ENCODE data around the gene HSPB2. TPM values are rescaled to one million over a fixed set of nuclear protein-coding genes. Genes with fewer than 3 reads are reported as not detected.
"Not testable (repeated sequence)": the region's sequence is repeated elsewhere in the genome, so short reads cannot be mapped to it uniquely, and the experiment has no call there.

The HSPB2 gene, protein sequence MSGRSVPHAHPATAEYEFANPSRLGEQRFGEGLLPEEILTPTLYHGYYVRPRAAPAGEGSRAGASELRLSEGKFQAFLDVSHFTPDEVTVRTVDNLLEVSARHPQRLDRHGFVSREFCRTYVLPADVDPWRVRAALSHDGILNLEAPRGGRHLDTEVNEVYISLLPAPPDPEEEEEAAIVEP
- not detected in 2 replicates for total RNA-seq

GRCh38 chr11:111912535-111912934 is at the start of gene HSPB2:
Gene HSPB2, plus strand, starts transcription at chr11:111912734. Its CDS starts 96 bp downstream, at chr11:111912830.
- H3K9me3 Mint-ChIP-seq, result no peaks in the 10 kb centered on the region
- no peaks in the 10 kb centered on the region for H3K36me3 Mint-ChIP-seq (ENCODE audit: low read depth)
- H3K27me3 Mint-ChIP-seq (ENCODE audit: insufficient read depth), result peaks cover 47% of the 10 kb centered on the region
- DNase-seq (ENCODE audit: low spot score), result no peak
- H3K4me1 Mint-ChIP-seq (ENCODE audit: low read depth), result no peaks in the 10 kb centered on the region
- intact Hi-C loops (cut with micrococcal nuclease), result no loop called here
- no peak within 1 kb of the TSS for H3K4me3 Mint-ChIP-seq
- H3K27ac Mint-ChIP-seq, result no peak within 1 kb of the TSS

- peaks cover 32% of the 10 kb centered on the region for H3K36me3 Mint-ChIP-seq (ENCODE audit: low read depth)
These were observed 42.4 kb upstream of the HSPB2 start for GRCh38 chr11:111870113-111870512.

DNA sequence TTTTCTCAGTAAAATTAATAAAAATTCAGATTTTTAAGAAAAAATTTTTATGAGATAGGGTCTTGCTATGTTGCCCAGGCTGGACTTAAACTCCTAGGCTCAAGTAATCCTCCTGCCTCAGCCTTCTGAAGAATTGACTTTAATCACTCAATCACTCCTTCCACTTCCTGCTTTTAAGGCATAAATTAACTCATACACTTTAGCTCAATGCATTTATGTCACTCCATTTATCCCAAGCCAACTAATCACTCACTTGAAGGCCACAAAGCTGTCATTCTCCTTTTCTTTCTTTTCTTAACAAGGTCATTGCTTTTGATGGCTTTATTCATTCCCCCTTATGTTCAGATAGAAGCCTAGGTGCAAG is 42.0 kb upstream of the HSPB2 start:
- Mint-ChIP-seq H3K27me3 (ENCODE audit: insufficient read depth) (no peaks in the 10 kb centered on the region), H3K9me3 (no peaks in the 10 kb centered on the region), H3K36me3 (ENCODE audit: low read depth) (peaks cover 33% of the 10 kb centered on the region), H3K4me3 (peak overlapping the region; percentile 89), H3K27ac (peak overlapping the region; percentile 50), H3K4me1 (ENCODE audit: low read depth) (peaks cover 32% of the 10 kb centered on the region)
- intact Hi-C loops (cut with micrococcal nuclease), result loop anchor here (2.0 to 10.0 kb wide), 5 partner anchors 112 to 414 kb away; partner anchors contain the start of genes DLAT, SDHD, SIK2 and TIMM8B
- no peak for DNase-seq (ENCODE audit: low spot score)

More at GRCh38 chr11:111870113-111870512, 42.4 kb upstream of the HSPB2 start:
- H3K4me1 Mint-ChIP-seq (ENCODE audit: low read depth), result peaks cover 32% of the 10 kb centered on the region
- no peaks in the 10 kb centered on the region for H3K27me3 Mint-ChIP-seq (ENCODE audit: insufficient read depth)
- intact Hi-C loops (cut with micrococcal nuclease), result loop anchor here (2.0 to 10.0 kb wide), 5 partner anchors 113 to 415 kb away; partner anchors contain the start of genes DLAT, SDHD, SIK2 and TIMM8B
- no peaks in the 10 kb centered on the region for H3K9me3 Mint-ChIP-seq
- no peak overlapping the region for H3K4me3 Mint-ChIP-seq
- no peak for DNase-seq (ENCODE audit: low spot score)
- no peak overlapping the region for H3K27ac Mint-ChIP-seq

- Mint-ChIP-seq H3K27me3 (ENCODE audit: insufficient read depth) (no peaks in the 10 kb centered on the region), H3K27ac (peak within 1 kb of the TSS; percentile 90), H3K36me3 (ENCODE audit: low read depth) (peaks cover 33% of the 10 kb centered on the region), H3K4me1 (ENCODE audit: low read depth) (peaks cover 32% of the 10 kb centered on the region), H3K9me3 (no peaks in the 10 kb centered on the region), H3K4me3 (peak within 1 kb of the TSS; percentile 89)
- intact Hi-C loops (cut with micrococcal nuclease), result loop anchor here (1.0 to 10.0 kb wide), 10 partner anchors 8 to 414 kb away; partner anchors contain the start of genes CFAP68, DLAT, FDXACB1 and NKAPD1
- DNase-seq (ENCODE audit: low spot score), result peak; percentile 85
These were observed 41.4 kb upstream of the HSPB2 start, which contains the start of gene ALG9 for GRCh38 chr11:111870886-111871692. Gene ALG9, minus strand, starts transcription at chr11:111871581. Its CDS starts 99 bp downstream, at chr11:111871482.

- Mint-ChIP-seq H3K4me3 (peak overlapping the region; percentile 89), H3K4me1 (ENCODE audit: low read depth) (peaks cover 32% of the 10 kb centered on the region), H3K27me3 (ENCODE audit: insufficient read depth) (no peaks in the 10 kb centered on the region), H3K27ac (peak overlapping the region; percentile 90), H3K36me3 (ENCODE audit: low read depth) (peaks cover 27% of the 10 kb centered on the region), H3K9me3 (no peaks in the 10 kb centered on the region)
- intact Hi-C loops (cut with micrococcal nuclease), result loop anchor here (1.0 to 10.0 kb wide), 10 partner anchors 8 to 413 kb away; partner anchors contain the start of genes CFAP68, DLAT, FDXACB1 and NKAPD1
- DNase-seq (ENCODE audit: low spot score), result no peak
These were observed 40.8 kb upstream of the HSPB2 start for GRCh38 chr11:111871693-111872161.

GRCh38 chr11:111878385-111878848 is 34.1 kb upstream of the HSPB2 start:
- H3K9me3 Mint-ChIP-seq, result no peaks in the 10 kb centered on the region

DNA sequence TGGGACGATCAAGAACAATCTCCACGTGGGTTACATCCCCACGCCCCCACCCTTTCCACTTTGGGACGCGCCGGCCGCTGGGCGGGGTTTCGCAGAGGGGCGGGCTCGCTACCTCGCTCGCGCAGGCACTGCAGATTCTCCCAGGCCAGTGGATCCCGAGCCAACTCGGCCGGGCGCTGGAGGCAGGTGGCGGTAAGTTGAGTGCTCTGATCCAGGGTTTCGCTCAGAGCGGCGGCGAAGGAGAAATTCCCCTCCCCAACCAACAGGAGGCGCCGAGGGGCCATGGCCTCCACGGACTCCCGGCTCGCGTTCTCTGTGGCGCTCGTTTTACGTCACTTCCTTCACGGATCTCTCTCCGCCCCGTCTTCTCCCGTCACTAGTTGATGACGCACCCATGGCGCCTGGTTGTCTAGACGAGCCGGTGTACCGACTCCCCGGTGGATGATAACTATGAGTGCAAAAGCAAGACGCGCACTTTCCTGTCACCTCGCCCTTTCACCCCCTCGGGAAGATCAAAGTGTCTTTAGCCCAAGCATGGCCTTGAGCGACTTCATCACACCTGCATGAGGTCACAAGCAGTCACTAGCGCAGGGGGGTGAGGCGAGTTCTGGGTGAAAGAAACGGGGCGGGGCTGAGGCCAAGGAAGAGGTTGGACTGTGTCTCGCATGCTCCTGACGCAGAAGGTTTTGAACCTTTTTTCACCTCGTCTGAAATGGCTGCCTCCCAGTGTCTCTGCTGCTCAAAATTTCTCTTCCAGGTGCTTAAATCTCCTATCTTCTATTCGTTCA is 33.5 kb upstream of the HSPB2 start, which contains the start of the genes CFAP68 and FDXACB1:
Gene CFAP68 (plus strand): TSS at position 693 of the 788 bp plus-strand sequence. CDS start 20 bp downstream, at position 713.
Gene FDXACB1 (minus strand): TSS at position 317 of the 788 bp plus-strand sequence. CDS start 33 bp downstream, at position 284.
- peak; percentile 92 for DNase-seq (ENCODE audit: low spot score)
- Mint-ChIP-seq H3K36me3 (ENCODE audit: low read depth) (peaks cover 14% of the 10 kb centered on the region), H3K4me1 (ENCODE audit: low read depth) (peaks cover 26% of the 10 kb centered on the region), H3K4me3 (peak within 1 kb of the TSS; percentile 94), H3K27me3 (ENCODE audit: insufficient read depth) (peaks cover 2% of the 10 kb centered on the region), H3K9me3 (no peaks in the 10 kb centered on the region), H3K27ac (peak within 1 kb of the TSS; percentile 100)
- intact Hi-C loops (cut with micrococcal nuclease), result loop anchor here (1.0 to 10.0 kb wide), 13 partner anchors 8 to 1893 kb away; partner anchors contain the start of genes ALG9, BCO2, DLAT and NKAPD1

More at GRCh38 chr11:111878385-111878848, 34.1 kb upstream of the HSPB2 start:
- Mint-ChIP-seq H3K4me1 (ENCODE audit: low read depth) (peaks cover 26% of the 10 kb centered on the region), H3K27me3 (ENCODE audit: insufficient read depth) (peaks cover 2% of the 10 kb centered on the region), H3K27ac (peak overlapping the region; percentile 100), H3K36me3 (ENCODE audit: low read depth) (peaks cover 14% of the 10 kb centered on the region), H3K4me3 (peak overlapping the region; percentile 94)
- DNase-seq (ENCODE audit: low spot score), result no peak
- intact Hi-C loops (cut with micrococcal nuclease), result loop anchor here (2.0 to 10.0 kb wide), 5 partner anchors 276 to 1894 kb away; partner anchors contain the start of genes BCO2, POU2AF1, SIK2 and ZW10

GRCh38 chr11:111879637-111879960 is 32.9 kb upstream of the HSPB2 start:
- H3K4me1 Mint-ChIP-seq (ENCODE audit: low read depth), result peaks cover 26% of the 10 kb centered on the region
- no peaks in the 10 kb centered on the region for H3K9me3 Mint-ChIP-seq
- intact Hi-C loops (cut with micrococcal nuclease), result loop anchor here (1.0 to 10.0 kb wide), 13 partner anchors 8 to 1893 kb away; partner anchors contain the start of genes ALG9, BCO2, DLAT and NKAPD1
- H3K27ac Mint-ChIP-seq, result peak overlapping the region; percentile 100
- no peak for DNase-seq (ENCODE audit: low spot score)
- peak overlapping the region; percentile 94 for H3K4me3 Mint-ChIP-seq
- peaks cover 2% of the 10 kb centered on the region for H3K27me3 Mint-ChIP-seq (ENCODE audit: insufficient read depth)
- H3K36me3 Mint-ChIP-seq (ENCODE audit: low read depth), result peaks cover 12% of the 10 kb centered on the region

GRCh38 chr11:111882202-111882601 is 30.3 kb upstream of the HSPB2 start:
- H3K36me3 Mint-ChIP-seq (ENCODE audit: low read depth), result peaks cover 7% of the 10 kb centered on the region
- intact Hi-C loops (cut with micrococcal nuclease), result no loop called here
- H3K4me3 Mint-ChIP-seq, result no peak overlapping the region
- no peak for DNase-seq (ENCODE audit: low spot score)
- H3K4me1 Mint-ChIP-seq (ENCODE audit: low read depth), result peaks cover 26% of the 10 kb centered on the region
- no peaks in the 10 kb centered on the region for H3K9me3 Mint-ChIP-seq
- H3K27ac Mint-ChIP-seq, result no peak overlapping the region
- peaks cover 2% of the 10 kb centered on the region for H3K27me3 Mint-ChIP-seq (ENCODE audit: insufficient read depth)

GRCh38 chr11:111885053-111885452 is 27.5 kb upstream of the HSPB2 start:
- DNase-seq (ENCODE audit: low spot score); H3K27me3 Mint-ChIP-seq (ENCODE audit: insufficient read depth); intact Hi-C loops (cut with micrococcal nuclease); H3K4me1 Mint-ChIP-seq (ENCODE audit: low read depth); H3K27ac Mint-ChIP-seq; H3K36me3 Mint-ChIP-seq (ENCODE audit: low read depth); H3K9me3 Mint-ChIP-seq; H3K4me3 Mint-ChIP-seq: not testable (repeated sequence)

GRCh38 chr11:111886032-111886431 is 26.5 kb upstream of the HSPB2 start:
- peaks cover 3% of the 10 kb centered on the region for H3K4me1 Mint-ChIP-seq (ENCODE audit: low read depth)
- intact Hi-C loops (cut with micrococcal nuclease), result no loop called here

DNA sequence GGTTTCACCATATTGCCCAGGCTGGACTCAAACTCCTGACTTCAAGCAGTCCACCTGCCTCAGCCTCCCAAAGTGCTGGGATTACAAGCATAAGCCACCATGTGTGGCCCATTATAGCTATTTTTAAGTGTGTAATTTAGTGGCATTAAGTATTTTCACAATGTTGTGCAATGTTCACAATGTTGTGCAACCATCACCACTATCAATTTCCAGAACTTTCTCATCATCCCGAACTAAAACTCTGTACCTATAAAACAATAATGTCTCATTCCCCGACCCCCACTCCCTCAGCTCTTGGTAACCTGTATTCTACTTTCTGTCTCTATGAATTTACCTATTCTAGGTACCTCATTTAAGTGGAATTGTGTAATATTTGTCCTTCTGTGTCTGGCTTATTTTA is 25.7 kb upstream of the HSPB2 start:
- intact Hi-C loops (cut with micrococcal nuclease), result no loop called here
- no peak overlapping the region for H3K27ac Mint-ChIP-seq
- no peak overlapping the region for H3K4me3 Mint-ChIP-seq
- no peaks in the 10 kb centered on the region for H3K9me3 Mint-ChIP-seq
- H3K27me3 Mint-ChIP-seq (ENCODE audit: insufficient read depth), result peaks cover 7% of the 10 kb centered on the region
- no peaks in the 10 kb centered on the region for H3K4me1 Mint-ChIP-seq (ENCODE audit: low read depth)
- H3K36me3 Mint-ChIP-seq (ENCODE audit: low read depth), result no peaks in the 10 kb centered on the region
- no peak for DNase-seq (ENCODE audit: low spot score)

More at GRCh38 chr11:111886032-111886431, 26.5 kb upstream of the HSPB2 start:
- H3K4me3 Mint-ChIP-seq, result no peak overlapping the region
- H3K36me3 Mint-ChIP-seq (ENCODE audit: low read depth), result no peaks in the 10 kb centered on the region
- no peaks in the 10 kb centered on the region for H3K9me3 Mint-ChIP-seq
- H3K27ac Mint-ChIP-seq, result no peak overlapping the region
- peaks cover 6% of the 10 kb centered on the region for H3K27me3 Mint-ChIP-seq (ENCODE audit: insufficient read depth)
- DNase-seq (ENCODE audit: low spot score), result no peak
